HT-29 (cell line): ENCODE results near the gene TMX3. TPM values are rescaled to one million over a fixed set of nuclear protein-coding genes. Genes with fewer than 3 reads are reported as not detected.

ENCODE experiments used
- total RNA-seq: library from RNA; depleted of rRNA; stranded (reverse); fragments of >200 nt; shearing (Covaris generic); gene quantifications from 2 replicates; pipeline ENCODE4 v1.2.3, GENCODE V29; 2014; rRNA removed

Gene TMX3
- total RNA-seq, 1 experiment from 2014 or later, result 16.2 TPM

Other genes starting within 250 kb of the TMX3 start
- gene CCDC102B, start 83.0 kb upstream of the TMX3 start, total RNA-seq, result not detected in 2 replicates